H9 (cell line): ENCODE measurements around the gene SIGLEC14. TPM values are rescaled to one million over a fixed set of nuclear protein-coding genes. Genes with fewer than 3 reads are reported as not detected.

ENCODE experiments used
- DNase-seq: peaks from one replicate; pipeline ENCODE4 v3.0.0-alpha.2; 2017
- H2AFZ ChIP-seq: one replicate; pipeline ENCODE4 v1.6.1; 2013; ENCODE audit warnings: mild to moderate bottlenecking, low read length, control low read depth, moderate library complexity
- H2AK5ac ChIP-seq: 2 replicates; pipeline ENCODE4 v1.6.1; 2013; ENCODE audit warnings: low read length, control low read depth, mixed read lengths; ENCODE audit not compliant: insufficient read length
- H2BK120ac ChIP-seq: one replicate; pipeline ENCODE4 v1.6.1; 2013; ENCODE audit warnings: low read depth, mild to moderate bottlenecking, low read length, control low read depth, inconsistent platforms; ENCODE audit not compliant: poor library complexity, severe bottlenecking
- H2BK12ac ChIP-seq: 2 replicates; pipeline ENCODE4 v1.6.1; 2013; ENCODE audit warnings: low read length, control low read depth, mixed read lengths, low read depth; ENCODE audit not compliant: insufficient read length
- H2BK15ac ChIP-seq: 2 replicates; pipeline ENCODE4 v1.6.1; 2013; ENCODE audit warnings: low read depth, low read length, control low read depth
- H2BK20ac ChIP-seq: one replicate; pipeline ENCODE4 v1.6.1; 2013; ENCODE audit warnings: low read depth, mild to moderate bottlenecking, low read length, control low read depth, inconsistent platforms; ENCODE audit not compliant: poor library complexity, severe bottlenecking
- H2BK5ac ChIP-seq: 2 replicates; pipeline ENCODE4 v1.6.1; 2013; ENCODE audit warnings: low read length, control low read depth, mixed read lengths; ENCODE audit not compliant: insufficient read length
- H3K14ac ChIP-seq: 2 replicates; pipeline ENCODE4 v1.6.1; 2013; ENCODE audit warnings: low read length, control low read depth; ENCODE audit not compliant: insufficient read depth
- H3K18ac ChIP-seq: 2 replicates; pipeline ENCODE4 v1.6.1; 2013; ENCODE audit warnings: low read depth, mild to moderate bottlenecking, mixed read lengths, low read length, control low read depth; ENCODE audit not compliant: insufficient read length
- H3K23ac ChIP-seq: 2 replicates; pipeline ENCODE4 v1.6.1; 2013; ENCODE audit warnings: low read length, control low read depth, mixed read lengths, low read depth; ENCODE audit not compliant: insufficient read length
- H3K23me2 ChIP-seq: 2 replicates; pipeline ENCODE4 v1.6.1; 2013; ENCODE audit warnings: low read depth, mild to moderate bottlenecking, mixed read lengths, low read length, control low read depth; ENCODE audit not compliant: insufficient read length, poor library complexity, severe bottlenecking
- H3K27ac ChIP-seq: 2 replicates; pipeline ENCODE4 v1.5.1; 2013; ENCODE audit warnings: low read length, control low read depth, mixed read lengths, low read depth; ENCODE audit not compliant: insufficient read length
- H3K27me3 ChIP-seq: 2 replicates; pipeline ENCODE4 v1.6.1; 2013; ENCODE audit warnings: low read length, control low read depth, inconsistent platforms; ENCODE audit not compliant: insufficient read depth
- H3K4ac ChIP-seq: 2 replicates; pipeline ENCODE4 v1.6.1; 2013; ENCODE audit warnings: low read depth, mild to moderate bottlenecking, control low read depth, inconsistent platforms, low read length, moderate library complexity
- H3K4me1 ChIP-seq: 2 replicates; pipeline ENCODE4 v1.6.1; 2013; ENCODE audit warnings: low read length, control low read depth, inconsistent platforms; ENCODE audit not compliant: insufficient read depth
- H3K4me2 ChIP-seq: 2 replicates; pipeline ENCODE4 v1.6.1; 2013; ENCODE audit warnings: low read length, control low read depth, mixed read lengths; ENCODE audit not compliant: insufficient read length, insufficient read depth
- H3K56ac ChIP-seq: 2 replicates; pipeline ENCODE4 v1.6.1; 2013; ENCODE audit warnings: low read depth, mild to moderate bottlenecking, mixed read lengths, low read length, control low read depth; ENCODE audit not compliant: insufficient read length
- H3K79me1 ChIP-seq: 2 replicates; pipeline ENCODE4 v1.6.1; 2013; ENCODE audit warnings: low read depth, mild to moderate bottlenecking, moderate library complexity, low read length, control low read depth, inconsistent platforms; ENCODE audit not compliant: insufficient read depth, poor library complexity, severe bottlenecking
- H3K79me2 ChIP-seq: 2 replicates; pipeline ENCODE4 v1.6.1; 2013; ENCODE audit warnings: low read length, control low read depth, inconsistent platforms; ENCODE audit not compliant: insufficient read depth
- H3K9ac ChIP-seq: 2 replicates; pipeline ENCODE4 v1.6.1; 2013; ENCODE audit warnings: low read length, control low read depth, mixed read lengths; ENCODE audit not compliant: insufficient read length; ENCODE audit errors: extremely low read depth
- H3K9me3 ChIP-seq: one replicate; pipeline ENCODE4 v1.6.1; 2013; ENCODE audit warnings: low read depth, low read length, inconsistent platforms; ENCODE audit not compliant: control insufficient read depth
- H3T11ph ChIP-seq: one replicate; pipeline ENCODE4 v1.6.1; 2013; ENCODE audit warnings: mild to moderate bottlenecking, low read length, control low read depth, inconsistent platforms
- H4K20me1 ChIP-seq: one replicate; pipeline ENCODE4 v1.6.1; 2013; ENCODE audit not compliant: control insufficient read depth, insufficient read length, insufficient read depth
- H4K5ac ChIP-seq: 2 replicates; pipeline ENCODE4 v1.6.1; 2013; ENCODE audit warnings: low read depth, mild to moderate bottlenecking, mixed read lengths, low read length, control low read depth; ENCODE audit not compliant: insufficient read length
- H4K8ac ChIP-seq: replicated peaks from 2 replicates; pipeline ENCODE4 v1.6.1; 2013; ENCODE audit warnings: low read length, control low read depth, mixed read lengths, low read depth; ENCODE audit not compliant: insufficient read length
- H4K91ac ChIP-seq: 2 replicates; pipeline ENCODE4 v1.6.1; 2013; ENCODE audit warnings: low read depth, mild to moderate bottlenecking, moderate library complexity, mixed read lengths, low read length, control low read depth; ENCODE audit not compliant: insufficient read length
- H3K27ac Mint-ChIP-seq, 3 experiments: 2 replicates in 2 of 3; 3 replicates in 1 of 3; pipeline ENCODE4 v1.8.0; 2020 to 2021; ENCODE audit warnings: mixed read lengths in 3 of 3, mild to moderate bottlenecking in 1 of 3, moderate library complexity in 1 of 3
- H3K27me3 Mint-ChIP-seq: 2 replicates; pipeline ENCODE4 v1.8.0; 2021; ENCODE audit warnings: low read depth, mild to moderate bottlenecking, moderate library complexity, mixed read lengths
- H3K36me3 Mint-ChIP-seq, 3 experiments: 2 replicates in 2 of 3; 3 replicates in 1 of 3; pipeline ENCODE4 v1.8.0; 2020 to 2021; ENCODE audit warnings: low read depth in 3 of 3, mixed read lengths in 3 of 3; ENCODE audit not compliant: insufficient read depth in 1 of 3
- H3K4me1 Mint-ChIP-seq, 2 experiments: 2 replicates each; pipeline ENCODE4 v1.8.0; 2020; ENCODE audit warnings: mixed read lengths in 2 of 2
- H3K4me3 Mint-ChIP-seq, 2 experiments: 2 replicates in 1 of 2; 3 replicates in 1 of 2; pipeline ENCODE4 v1.8.0; 2020 to 2021; ENCODE audit warnings: mild to moderate bottlenecking in 2 of 2, mixed read lengths in 2 of 2, moderate library complexity in 1 of 2
- H3K9me3 Mint-ChIP-seq, 2 experiments: 2 replicates in 1 of 2; 3 replicates in 1 of 2; pipeline ENCODE4 v1.8.0; 2020; ENCODE audit warnings: mild to moderate bottlenecking in 2 of 2, mixed read lengths in 2 of 2, moderate library complexity in 1 of 2
- CTCF ChIP-seq: fragments of 200-600 bp; sonication (generic); conservative IDR thresholded peaks from 3 replicates; pipeline ENCODE4 v1.8.0; 2021; ENCODE audit warnings: antibody characterized with exemption, mild to moderate bottlenecking
- WGBS: extraction: QIAGEN DNeasy Blood & Tissue Kit; methylation state at CpG from one replicate; pipeline ENCODE4 v1.1.7; 2013; ENCODE audit warnings: missing lambda C conversion rate, low lambda C conversion rate, mixed read lengths; ENCODE audit not compliant: insufficient read length; ENCODE audit errors: extremely low coverage; 5-methylcytosine and 5-hydroxymethylcytosine counted together
- total RNA-seq: library from RNA; stranded (reverse); gene quantifications from 2 replicates; pipeline ENCODE4 v1.2.1, GENCODE V29; 2021

Gene SIGLEC14
- total RNA-seq, 1 experiment from 2014 or later: not detected

DNA sequence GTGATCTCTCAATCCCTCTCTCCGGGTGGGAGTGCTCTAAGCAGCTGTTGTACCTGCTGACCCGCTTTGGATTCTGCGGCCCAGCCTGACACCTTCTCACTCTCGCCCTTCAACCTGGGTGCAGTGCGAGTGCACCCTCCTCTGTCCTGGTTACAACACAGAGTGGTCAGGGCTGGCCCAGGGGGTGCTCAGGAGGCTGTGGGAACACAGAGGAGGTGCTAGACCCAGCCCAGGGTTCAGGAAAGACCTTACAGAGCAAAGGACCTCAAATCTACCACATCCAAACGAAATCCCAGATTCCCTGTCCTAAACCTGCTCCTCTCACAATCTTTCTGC lies 51.9 kb downstream of the SIGLEC14 start:
- no peak overlapping the region for H4K91ac ChIP-seq
- peak overlapping the region; percentile 83 for H3K4me2 ChIP-seq
- H2AFZ ChIP-seq: no peak overlapping the region
- WGBS: no CpG with 5 or more reads among the region's 6 CpGs
- H3K14ac ChIP-seq: no peak overlapping the region
- no peaks in the 10 kb centered on the region for H3K27me3 ChIP-seq
- H3K4me1 ChIP-seq: no peaks in the 10 kb centered on the region; the same call in 1 of the 2 replicates
- no peak overlapping the region for H2BK20ac ChIP-seq
- H4K8ac ChIP-seq: no peak overlapping the region
- no peaks in the 10 kb centered on the region for H3K79me2 ChIP-seq
- H3K9me3 Mint-ChIP-seq: peaks cover 25 to 30% of the 10 kb centered on the region in 2 experiments
- no peak overlapping the region for H2BK12ac ChIP-seq
- no peaks in the 10 kb centered on the region for H4K20me1 ChIP-seq
- H3K56ac ChIP-seq: no peak overlapping the region
- H3K23ac ChIP-seq: no peak overlapping the region
- TF ChIP-seq CTCF: no peak
- H3T11ph ChIP-seq: no peak overlapping the region
- peak overlapping the region in 1 of 3 experiments; percentile 57; a peak in 1 of 7 replicates for H3K27ac Mint-ChIP-seq
- peak overlapping the region; percentile 7 for H3K9ac ChIP-seq
- H2BK5ac ChIP-seq: no peak overlapping the region
- no peaks in the 10 kb centered on the region for H3K79me1 ChIP-seq
- peak overlapping the region; percentile 6 for H3K18ac ChIP-seq
- H3K27ac ChIP-seq: no peak overlapping the region
- DNase-seq: no peak
- peak overlapping the region; percentile 84 to 91 for H3K4me3 Mint-ChIP-seq
- H2BK15ac ChIP-seq: no peak overlapping the region
- H4K5ac ChIP-seq: no peak overlapping the region
- H2AK5ac ChIP-seq: no peak overlapping the region
- H3K36me3 Mint-ChIP-seq: peaks cover 0 to 4% (median 0%) of the 10 kb centered on the region in 3 experiments; a peak in 3 of 7 replicates
- H2BK120ac ChIP-seq: no peak overlapping the region
- H3K23me2 ChIP-seq: peaks cover 10% of the 10 kb centered on the region
- H3K9me3 ChIP-seq: no peaks in the 10 kb centered on the region
- H3K4me1 Mint-ChIP-seq: peaks cover 15% of the 10 kb centered on the region in 2 experiments
- peaks cover 11% of the 10 kb centered on the region for H3K27me3 Mint-ChIP-seq
- H3K4ac ChIP-seq: no peak overlapping the region
